HepG2 (cell line): Measurements from ENCODE around the gene KREMEN1. TPM values are rescaled to one million over a fixed set of nuclear protein-coding genes. Genes with fewer than 3 reads are reported as not detected.

Experiments
- CEBPG ChIP-seq: IDR thresholded peaks from 2 replicates; pipeline ENCODE4 v1.6.1; 2016
- CHD4 ChIP-seq: fragments of 200-600 bp; sonication (generic); IDR thresholded peaks from 2 replicates; pipeline ENCODE4 v1.7.0; 2017; ENCODE audit warnings: mild to moderate bottlenecking, low read length, borderline replicate concordance
- CTCF ChIP-seq: sonication (generic); formaldehyde crosslinking; IDR thresholded peaks from 2 replicates; pipeline ENCODE4 v1.5.0; 2020; ENCODE audit warnings: mild to moderate bottlenecking, missing genetic modification reagents, moderate library complexity
- DNMT3B ChIP-seq: conservative IDR thresholded peaks from 2 replicates; pipeline ENCODE4 v1.6.1; 2016; ENCODE audit warnings: missing biosample characterization, control low read depth
- FOXA3 ChIP-seq: IDR thresholded peaks from 2 replicates; pipeline ENCODE4 v1.6.1; 2016; ENCODE audit warnings: missing genetic modification reagents, missing compliant biosample characterization
- FOXJ3 ChIP-seq: sonication (generic); formaldehyde crosslinking; IDR thresholded peaks from 2 replicates; pipeline ENCODE4 v1.4.0; 2020; ENCODE audit warnings: missing genetic modification reagents, mild to moderate bottlenecking, borderline replicate concordance
- GATAD2A ChIP-seq: IDR thresholded peaks from 2 replicates; pipeline ENCODE4 v1.6.1; 2016
- GFI1 ChIP-seq: sonication (generic); formaldehyde crosslinking; IDR thresholded peaks from 2 replicates; pipeline ENCODE4 v1.5.0; 2020; ENCODE audit warnings: missing genetic modification reagents, mild to moderate bottlenecking, borderline replicate concordance
- GRHL1 ChIP-seq: sonication (generic); formaldehyde crosslinking; conservative IDR thresholded peaks from 2 replicates; pipeline ENCODE4 v1.8.0; 2022; ENCODE audit warnings: missing genetic modification reagents
- ISL2 ChIP-seq: sonication (generic); formaldehyde crosslinking; IDR thresholded peaks from 2 replicates; pipeline ENCODE4 v1.5.0; 2020; ENCODE audit warnings: missing genetic modification reagents
- MED1 ChIP-seq: sonication (generic); formaldehyde crosslinking; IDR thresholded peaks from 2 replicates; pipeline ENCODE4 v1.4.0; 2020; ENCODE audit warnings: missing genetic modification reagents
- MEIS2 ChIP-seq: sonication (generic); formaldehyde crosslinking; IDR thresholded peaks from 2 replicates; pipeline ENCODE4 v1.9.0; 2021; ENCODE audit warnings: mild to moderate bottlenecking, missing genetic modification reagents
- NFIC ChIP-seq: IDR thresholded peaks from 2 replicates; pipeline ENCODE4 v1.6.1; 2012; ENCODE audit warnings: mild to moderate bottlenecking, low read length, inconsistent platforms
- NR2F1 ChIP-seq, 2 experiments: fragments of 450-650 bp in 1 of 2; formaldehyde crosslinking in 1 of 2; IDR thresholded peaks; 2 replicates each; pipeline versions ENCODE4 v1.5.0 to v1.6.1; 2016 to 2020; ENCODE audit warnings: mild to moderate bottlenecking in 1 of 2, missing compliant biosample characterization in 1 of 2, missing genetic modification reagents in 1 of 2, moderate library complexity in 1 of 2
- RARA ChIP-seq: IDR thresholded peaks from 2 replicates; pipeline ENCODE4 v1.6.1; 2016; ENCODE audit warnings: missing genetic modification reagents, missing compliant biosample characterization
- SCMH1 ChIP-seq: sonication (generic); formaldehyde crosslinking; IDR thresholded peaks from 2 replicates; pipeline ENCODE4 v1.9.0; 2021; ENCODE audit warnings: missing genetic modification reagents, mild to moderate bottlenecking, borderline replicate concordance
- SP140L ChIP-seq: sonication (generic); formaldehyde crosslinking; IDR thresholded peaks from 2 replicates; pipeline ENCODE4 v1.4.0; 2020; ENCODE audit warnings: missing genetic modification reagents, borderline replicate concordance
- TCF12 ChIP-seq, 2 experiments: fragments of 450-650 bp in 1 of 2; sonication (generic) in 1 of 2; formaldehyde crosslinking in 1 of 2; IDR thresholded peaks; 2 replicates each; pipeline versions ENCODE4 v1.6.1 to v1.8.0; 2017 to 2022; ENCODE audit warnings: antibody characterized with exemption in 1 of 2, mild to moderate bottlenecking in 1 of 2, missing genetic modification reagents in 1 of 2, moderate library complexity in 1 of 2
- ZBTB38 ChIP-seq: sonication (generic); formaldehyde crosslinking; IDR thresholded peaks from 2 replicates; pipeline ENCODE4 v1.5.1; 2020; ENCODE audit warnings: mild to moderate bottlenecking, missing genetic modification reagents
- ZFP36L1 ChIP-seq: sonication (generic); formaldehyde crosslinking; IDR thresholded peaks from 2 replicates; pipeline ENCODE4 v1.8.0; 2022; ENCODE audit warnings: mild to moderate bottlenecking, missing genetic modification reagents, moderate library complexity
- ZNF232 ChIP-seq: sonication (generic); formaldehyde crosslinking; IDR thresholded peaks from 2 replicates; pipeline ENCODE4 v1.4.0; 2020; ENCODE audit warnings: missing genetic modification reagents, borderline replicate concordance
- ZNF441 ChIP-seq: sonication (generic); formaldehyde crosslinking; IDR thresholded peaks from 2 replicates; pipeline ENCODE4 v1.7.0; 2021; ENCODE audit warnings: missing genetic modification reagents, borderline replicate concordance
- ZNF503 ChIP-seq: sonication (generic); formaldehyde crosslinking; IDR thresholded peaks from 2 replicates; pipeline ENCODE4 v1.4.0; 2020; ENCODE audit warnings: missing genetic modification reagents
- ZNF629 ChIP-seq: sonication (generic); formaldehyde crosslinking; conservative IDR thresholded peaks from 2 replicates; pipeline ENCODE4 v1.5.0; 2020; ENCODE audit warnings: missing genetic modification reagents
- ZNF644 ChIP-seq: IDR thresholded peaks from 2 replicates; pipeline ENCODE4 v1.6.1; 2016; ENCODE audit warnings: low read depth
- ZSCAN20 ChIP-seq: sonication (generic); formaldehyde crosslinking; IDR thresholded peaks from 2 replicates; pipeline ENCODE4 v1.4.0; 2020; ENCODE audit warnings: missing genetic modification reagents, mild to moderate bottlenecking, borderline replicate concordance
- polyA plus RNA-seq, 8 experiments: library from polyadenylated mRNA; depleted of rRNA in 3 of 8; stranded (reverse) in 7 of 8; unstranded in 1 of 8; fragments of >200 nt; fragmentation: Illumina TruSeq in 4 of 8; extraction: Trizol in 4 of 8; gene quantifications; 2 replicates each; pipeline versions ENCODE4 v1.2.1 to v1.2.3, GENCODE V29; 2011 to 2016; ENCODE audit warnings: low read depth in 4 of 8, missing spikeins in 1 of 8, mixed read lengths in 1 of 8; ENCODE audit not compliant: insufficient read depth in 1 of 8
- total RNA-seq, 5 experiments: library from RNA; depleted of rRNA; stranded (reverse); fragments of >200 nt; fragmentation: Illumina TruSeq; extraction: Trizol; gene quantifications; 2 replicates each; pipeline ENCODE4 v1.2.3, GENCODE V29; 2016; ENCODE audit warnings: low read depth in 1 of 5

Gene KREMEN1
- total and polyA plus RNA-seq, 2 of the 13 experiments (the other 11 are each of a cell fraction or from before 2014, with no cell fraction given): 9.8 to 13.8 TPM

GRCh38 chr22:29030016-29030617 lies 42.7 kb upstream of the KREMEN1 start (continued):
- TF ChIP-seq CTCF: peak; percentile 59
- TF ChIP-seq SP140L (CRISPR knock-in tag): 0 out of 2 replicates have a peak, but pooled peaks have one; percentile 52
- TF ChIP-seq TCF12 (IDR thresholded peaks at IDR 0.05): no peak
- TF ChIP-seq TCF12 (CRISPR knock-in tag; IDR thresholded peaks at IDR 0.05): no peak
- TF ChIP-seq MED1 (CRISPR knock-in tag): peak; percentile 61
- TF ChIP-seq GFI1: 0 out of 2 replicates have a peak, but pooled peaks have one; percentile 17
- peak; percentile 33; the same call in 1 of the 2 replicates for TF ChIP-seq ZNF503
- peak; percentile 31; the same call in 1 of the 2 replicates for TF ChIP-seq FOXA3 (CRISPR knock-in tag)
- 0 out of 2 replicates have a peak, but pooled peaks have one; percentile 9 for TF ChIP-seq RARA
- no peak for TF ChIP-seq ZNF644
- 0 out of 2 replicates have a peak, but pooled peaks have one; percentile 27 for TF ChIP-seq NFIC
- TF ChIP-seq ZNF232: 0 out of 2 replicates have a peak, but pooled peaks have one; percentile 50
- TF ChIP-seq GATAD2A: 0 out of 2 replicates have a peak, but pooled peaks have one; percentile 9
- no peak for TF ChIP-seq ZBTB38 (CRISPR knock-in tag)
- TF ChIP-seq ZNF441: no peak
- TF ChIP-seq FOXJ3: 0 out of 2 replicates have a peak, but pooled peaks have one; percentile 21
- TF ChIP-seq ZSCAN20: 0 out of 2 replicates have a peak, but pooled peaks have one; percentile 61
- peak; percentile 57; the same call in 1 of the 2 replicates for TF ChIP-seq CHD4
- no peak for TF ChIP-seq GRHL1 (CRISPR knock-in tag)
- TF ChIP-seq NR2F1 (CRISPR knock-in tag; IDR thresholded peaks at IDR 0.05): no peak
- TF ChIP-seq MEIS2 (CRISPR knock-in tag): peak; percentile 33; the same call in 1 of the 2 replicates
- TF ChIP-seq DNMT3B (CRISPR knock-in tag): 0 out of 2 replicates have a peak, but pooled peaks have one; percentile 45
- TF ChIP-seq ZNF629 (CRISPR knock-in tag): 0 out of 2 replicates have a peak, but pooled peaks have one; percentile 14
- TF ChIP-seq ISL2 (CRISPR knock-in tag): peak; percentile 28
- 0 out of 2 replicates have a peak, but pooled peaks have one; percentile 14 for TF ChIP-seq CEBPG (CRISPR knock-in tag)
- TF ChIP-seq ZFP36L1 (CRISPR knock-in tag): peak; percentile 20; the same call in 1 of the 2 replicates
- no peak for TF ChIP-seq SCMH1 (CRISPR knock-in tag)
